Cardiac muscle cell (in vitro differentiated cells and primary cell): Measurements from ENCODE around the gene AGMO. TPM values are rescaled to one million over a fixed set of nuclear protein-coding genes. Genes with fewer than 3 reads are reported as not detected.
A peak's percentile ranks its signal among the peaks of the same experiment; 100 is the strongest.

Source experiments
- DNase-seq, 2 donors: peaks; one replicate each; pipeline versions ENCODE4 v3.0.0 to v3.0.0-alpha.2; 2010 to 2017; ENCODE audit warnings: low read depth in 1 of 2, low spot score in 1 of 2
- H3K27ac ChIP-seq: fragments of 200-600 bp; sonication (generic); 2 replicates; pipeline ENCODE4 v1.5.1; 2016
- H3K27me3 ChIP-seq: fragments of 200-600 bp; sonication (generic); 2 replicates; pipeline ENCODE4 v1.6.0; 2016; ENCODE audit warnings: control low read depth
- H3K36me3 ChIP-seq: fragments of 200-600 bp; sonication (generic); 2 replicates; pipeline ENCODE4 v1.5.1; 2016; ENCODE audit warnings: control low read depth
- H3K4me1 ChIP-seq: fragments of 200-600 bp; sonication (generic); 2 replicates; pipeline ENCODE4 v1.8.1; 2017; ENCODE audit warnings: low read depth, mild to moderate bottlenecking, mixed run types
- H3K4me3 ChIP-seq: fragments of 200-600 bp; sonication (generic); 2 replicates; pipeline ENCODE4 v1.5.1; 2016; ENCODE audit warnings: mild to moderate bottlenecking
- H3K9me3 ChIP-seq: fragments of 200-600 bp; sonication (generic); 2 replicates; pipeline ENCODE4 v1.5.1; 2017; ENCODE audit warnings: low read depth, mild to moderate bottlenecking, control low read depth
- polyA plus RNA-seq: library from polyadenylated mRNA; unstranded; fragments of >200 nt; fragmentation: Nextera tagmentation; extraction: Ambion mirVana; gene quantifications from 2 replicates; pipeline ENCODE4 v1.2.1, GENCODE V29; 2016
- total RNA-seq: library from RNA; depleted of rRNA; stranded (reverse); fragments of >200 nt; gene quantifications from 2 replicates; pipeline ENCODE4 v1.2.3, GENCODE V29; 2016
- TF ChIP-seq, protein P1 (sequence below): IDR thresholded peaks from 2 replicates; pipeline ENCODE4 v1.5.1; 2012; ENCODE audit warnings: low read depth, mild to moderate bottlenecking, low read length

AGMO gene
- total and polyA plus RNA-seq, 2 experiments from 2014 or later = 0.16 TPM; not detected in 1

DNA sequence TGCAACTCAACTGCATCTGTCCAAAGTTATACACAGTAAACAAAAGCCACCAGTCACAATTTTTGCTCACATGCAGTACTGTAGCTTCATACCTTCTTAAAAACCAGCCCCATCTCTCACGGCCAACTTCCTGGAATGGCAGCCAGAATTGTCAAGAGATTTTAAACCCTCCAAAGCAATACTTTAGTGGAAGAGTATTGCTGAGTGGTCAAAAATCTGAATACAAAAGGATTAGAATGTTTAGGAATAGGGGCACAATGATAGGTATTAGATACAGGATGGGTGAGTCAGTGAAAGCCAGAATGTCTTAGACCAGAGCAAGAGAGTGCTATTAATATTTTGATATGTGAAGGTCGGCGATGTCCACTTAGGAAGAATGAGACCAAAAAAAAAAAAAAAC lies 193.9 kb downstream of the AGMO start:
- TF ChIP-seq, protein P1, sequence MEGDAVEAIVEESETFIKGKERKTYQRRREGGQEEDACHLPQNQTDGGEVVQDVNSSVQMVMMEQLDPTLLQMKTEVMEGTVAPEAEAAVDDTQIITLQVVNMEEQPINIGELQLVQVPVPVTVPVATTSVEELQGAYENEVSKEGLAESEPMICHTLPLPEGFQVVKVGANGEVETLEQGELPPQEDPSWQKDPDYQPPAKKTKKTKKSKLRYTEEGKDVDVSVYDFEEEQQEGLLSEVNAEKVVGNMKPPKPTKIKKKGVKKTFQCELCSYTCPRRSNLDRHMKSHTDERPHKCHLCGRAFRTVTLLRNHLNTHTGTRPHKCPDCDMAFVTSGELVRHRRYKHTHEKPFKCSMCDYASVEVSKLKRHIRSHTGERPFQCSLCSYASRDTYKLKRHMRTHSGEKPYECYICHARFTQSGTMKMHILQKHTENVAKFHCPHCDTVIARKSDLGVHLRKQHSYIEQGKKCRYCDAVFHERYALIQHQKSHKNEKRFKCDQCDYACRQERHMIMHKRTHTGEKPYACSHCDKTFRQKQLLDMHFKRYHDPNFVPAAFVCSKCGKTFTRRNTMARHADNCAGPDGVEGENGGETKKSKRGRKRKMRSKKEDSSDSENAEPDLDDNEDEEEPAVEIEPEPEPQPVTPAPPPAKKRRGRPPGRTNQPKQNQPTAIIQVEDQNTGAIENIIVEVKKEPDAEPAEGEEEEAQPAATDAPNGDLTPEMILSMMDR = no peak
- H3K4me1 ChIP-seq = no peaks in the 10 kb centered on the region

DNA sequence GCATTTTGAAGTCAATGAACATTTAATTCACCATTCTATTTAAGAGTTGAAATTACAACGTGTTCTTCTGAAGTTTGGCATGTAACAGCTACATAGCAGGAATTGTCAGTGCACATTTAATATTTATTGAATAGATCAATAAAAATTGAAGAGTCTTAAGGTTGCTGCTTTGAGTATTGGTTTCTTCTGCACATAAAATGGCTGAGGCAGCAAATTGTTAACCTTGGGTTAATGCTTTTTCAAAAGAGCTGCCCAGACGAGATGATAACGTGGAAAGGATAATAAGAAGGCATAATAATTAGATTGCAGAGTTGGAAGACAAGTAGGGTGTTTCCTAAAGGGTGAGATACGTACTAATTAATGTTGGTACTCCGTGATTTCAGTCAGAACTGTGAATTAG lies 203.7 kb downstream of the AGMO start:
- Histone ChIP-seq H3K9me3 (no peaks in the 10 kb centered on the region), H3K27ac (no peak overlapping the region), H3K4me1 (peaks cover 4% of the 10 kb centered on the region), H3K4me3 (no peak overlapping the region), H3K27me3 (no peaks in the 10 kb centered on the region), H3K36me3 (no peaks in the 10 kb centered on the region)
- DNase-seq = no peak
- TF ChIP-seq, protein P1 = no peak

More for the DNA sequence above, 193.9 kb downstream of the AGMO start:
- H3K4me3 ChIP-seq = no peak overlapping the region
- DNase-seq = no peak
- H3K27ac ChIP-seq = no peak overlapping the region
- no peaks in the 10 kb centered on the region for H3K27me3 ChIP-seq
- H3K9me3 ChIP-seq = no peaks in the 10 kb centered on the region
- no peaks in the 10 kb centered on the region for H3K36me3 ChIP-seq

DNA sequence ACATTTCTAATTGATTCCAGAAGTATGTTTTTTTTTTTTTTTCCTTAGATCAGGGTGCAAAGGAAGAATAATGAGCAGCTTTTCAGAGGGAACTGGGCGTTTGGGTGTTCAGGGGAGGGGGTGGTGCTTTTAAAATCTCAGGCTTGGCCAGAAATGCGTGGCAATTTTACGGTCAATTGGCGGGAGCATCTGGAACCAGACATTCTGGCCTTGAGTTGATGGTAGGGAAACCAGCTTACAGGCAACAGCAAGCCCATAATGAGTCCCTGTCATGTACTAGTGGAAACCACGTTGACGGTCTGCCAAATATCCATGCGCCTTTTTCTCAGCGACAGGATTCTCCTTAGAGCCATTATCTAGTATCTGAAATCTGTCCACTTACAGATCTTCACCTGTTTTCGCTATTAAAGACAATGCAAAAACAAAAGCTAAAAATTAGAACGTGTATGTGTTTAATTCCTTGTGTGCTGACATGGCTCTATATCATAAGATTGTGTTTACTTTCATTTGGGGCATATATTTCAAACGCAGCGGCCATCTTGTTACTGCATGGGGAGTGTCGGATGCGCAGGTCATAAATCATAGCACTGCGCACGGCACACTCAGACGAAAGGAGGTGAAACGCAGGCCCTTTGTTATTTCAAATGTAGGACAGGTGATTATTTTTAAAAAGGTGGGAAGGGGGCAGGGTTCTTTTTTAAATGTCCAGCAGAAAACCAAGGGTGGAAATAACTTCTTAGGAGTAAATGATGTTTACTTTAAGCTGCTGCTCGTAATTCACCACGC lies 209.2 kb downstream of the AGMO start:
- Histone ChIP-seq H3K4me1 (no peaks in the 10 kb centered on the region), H3K27ac (no peak overlapping the region), H3K9me3 (no peaks in the 10 kb centered on the region), H3K36me3 (no peaks in the 10 kb centered on the region), H3K27me3 (no peaks in the 10 kb centered on the region), H3K4me3 (no peak overlapping the region)
- TF ChIP-seq, protein P1 = no peak
- DNase-seq = no peak

DNA sequence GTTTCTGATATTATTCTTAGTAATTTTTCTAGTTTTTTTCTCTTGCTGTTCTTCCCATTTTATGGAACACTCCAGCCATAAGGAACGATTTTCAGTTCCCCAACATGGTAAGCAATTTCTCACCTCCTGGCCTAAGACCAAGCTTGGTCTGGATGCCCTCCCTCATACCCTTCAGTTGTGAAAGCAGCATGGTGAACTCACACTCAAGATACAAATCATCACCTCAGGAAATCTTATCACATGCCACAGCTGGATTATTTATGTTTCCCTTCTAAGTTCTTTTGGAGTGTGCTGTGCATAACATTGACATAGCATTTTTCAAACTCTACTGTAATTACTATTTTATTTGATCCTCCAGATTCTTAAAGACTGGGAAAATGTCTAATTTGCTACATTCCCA lies 216.6 kb downstream of the AGMO start:
- no peaks in the 10 kb centered on the region for H3K36me3 ChIP-seq
- no peaks in the 10 kb centered on the region for H3K27me3 ChIP-seq
- no peak overlapping the region for H3K4me3 ChIP-seq
- TF ChIP-seq, protein P1 = no peak
- H3K27ac ChIP-seq = no peak overlapping the region
- DNase-seq = peak in 1 of 2 donors; percentile 4
- H3K9me3 ChIP-seq = no peaks in the 10 kb centered on the region
- H3K4me1 ChIP-seq = no peaks in the 10 kb centered on the region

DNA sequence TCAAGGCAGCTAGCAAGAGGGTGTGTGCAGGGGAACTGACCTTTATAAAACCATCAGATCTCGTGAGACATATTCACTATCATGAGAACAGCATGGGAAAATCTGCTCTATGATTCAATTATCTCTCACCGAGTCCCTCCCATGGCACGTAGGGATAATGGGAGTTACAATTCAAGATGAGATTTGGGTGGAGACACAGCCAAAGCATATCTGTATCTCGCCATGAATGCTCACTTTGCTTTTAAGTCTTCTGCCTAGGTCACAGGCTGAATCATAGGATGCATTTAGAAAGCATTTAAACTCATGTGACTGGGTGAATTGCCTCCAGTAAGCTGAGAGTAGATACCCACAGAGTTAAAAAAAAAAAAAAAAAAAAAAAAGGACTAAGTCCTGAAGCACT lies 220.0 kb downstream of the AGMO start:
- no peaks in the 10 kb centered on the region for H3K9me3 ChIP-seq

More for the DNA sequence above, 220.0 kb downstream of the AGMO start:
- no peaks in the 10 kb centered on the region for H3K27me3 ChIP-seq
- H3K27ac ChIP-seq = no peak overlapping the region
- H3K4me1 ChIP-seq = no peaks in the 10 kb centered on the region
- H3K4me3 ChIP-seq = no peak overlapping the region
- no peak for DNase-seq
- H3K36me3 ChIP-seq = no peaks in the 10 kb centered on the region
- TF ChIP-seq, protein P1 = no peak
